Naive thymus-derived CD4-positive, alpha-beta T cell (primary cell): ENCODE results near the gene IL37. TPM values are rescaled to one million over a fixed set of nuclear protein-coding genes. Genes with fewer than 3 reads are reported as not detected.
"Not testable (repeated sequence)": the region's sequence is repeated elsewhere in the genome, so short reads cannot be mapped to it uniquely, and the experiment has no call there.

Experiments
- ATAC-seq: fragments of 150-1000 bp; cut with Tn5 transposase; 2 replicates; pipeline ENCODE4 v1.10.0; 2021; ENCODE audit warnings: mild to moderate bottlenecking, moderate library complexity
- CTCF ChIA-PET: fragments of 350-600 bp; sonication (Branson Sonifier 250); formaldehyde crosslinking; loops from one replicate; lab custom pipeline; 2021; ENCODE audit warnings: antibody characterized with exemption; lab: Charles Lee
- POLR2A ChIA-PET: fragments of 350-600 bp; sonication (Branson Sonifier 250); formaldehyde crosslinking; loops from one replicate; lab custom pipeline; 2021; ENCODE audit warnings: antibody characterized with exemption, inconsistent platforms; lab: Charles Lee
- DNase-seq, 9 donors: peaks; one replicate each; pipeline versions ENCODE4 v3.0.0 to v3.0.0-alpha.2; 2020 to 2022; ENCODE audit warnings: mixed read lengths in 1 of 9
- H3K27ac ChIP-seq: one replicate; pipeline ENCODE4 v1.7.0; 2013; ENCODE audit warnings: mild to moderate bottlenecking, low read depth, low read length, moderate library complexity
- H3K27me3 ChIP-seq, 2 donors: one replicate each; pipeline ENCODE4 v1.7.0; 2013; ENCODE audit warnings: low read length in 2 of 2, mild to moderate bottlenecking in 2 of 2, moderate library complexity in 2 of 2; ENCODE audit not compliant: control insufficient read depth in 2 of 2, insufficient read depth in 2 of 2
- H3K36me3 ChIP-seq, 3 experiments: 1 replicate in 2 of 3; 2 replicates in 1 of 3; pipeline ENCODE4 v1.7.0; 2013; ENCODE audit warnings: low read length in 3 of 3, mild to moderate bottlenecking in 3 of 3, moderate library complexity in 1 of 3; ENCODE audit not compliant: insufficient read depth in 3 of 3, control insufficient read depth in 2 of 3
- H3K4me1 ChIP-seq, 2 donors: one replicate each; pipeline ENCODE4 v1.7.0; 2013; ENCODE audit warnings: low read length in 2 of 2, mild to moderate bottlenecking in 2 of 2, moderate library complexity in 1 of 2; ENCODE audit not compliant: control insufficient read depth in 2 of 2, insufficient read depth in 2 of 2
- H3K4me3 ChIP-seq: 2 replicates; pipeline ENCODE4 v1.7.0; 2013; ENCODE audit warnings: mild to moderate bottlenecking, low read length
- H3K9me3 ChIP-seq, 3 experiments: 1 replicate in 2 of 3; 2 replicates in 1 of 3; pipeline ENCODE4 v1.7.0; 2013; ENCODE audit warnings: low read length in 3 of 3; ENCODE audit not compliant: control insufficient read depth in 2 of 3
- H3K27ac Mint-ChIP-seq, 9 donors: one replicate each; pipeline ENCODE4 v1.8.0; 2020 to 2022; ENCODE audit warnings: mixed read lengths in 9 of 9, mild to moderate bottlenecking in 8 of 9, moderate library complexity in 5 of 9, inconsistent platforms in 2 of 9
- H3K27me3 Mint-ChIP-seq, 5 donors: one replicate each; pipeline ENCODE4 v1.8.0; 2021 to 2022; ENCODE audit warnings: mixed read lengths in 5 of 5, mild to moderate bottlenecking in 1 of 5
- H3K36me3 Mint-ChIP-seq, 5 donors: one replicate each; pipeline ENCODE4 v1.8.0; 2020 to 2022; ENCODE audit warnings: mixed read lengths in 5 of 5, mild to moderate bottlenecking in 3 of 5, inconsistent platforms in 1 of 5
- H3K4me1 Mint-ChIP-seq, 7 donors: one replicate each; pipeline ENCODE4 v1.8.0; 2020 to 2022; ENCODE audit warnings: mixed read lengths in 7 of 7, mild to moderate bottlenecking in 3 of 7, inconsistent platforms in 1 of 7
- H3K4me3 Mint-ChIP-seq, 10 donors: one replicate each; pipeline ENCODE4 v1.8.0; 2020 to 2022; ENCODE audit warnings: mild to moderate bottlenecking in 10 of 10, mixed read lengths in 10 of 10, moderate library complexity in 6 of 10, inconsistent platforms in 2 of 10
- H3K9me3 Mint-ChIP-seq, 11 donors: one replicate each; pipeline ENCODE4 v1.8.0; 2020 to 2022; ENCODE audit warnings: mixed read lengths in 11 of 11, mild to moderate bottlenecking in 4 of 11, inconsistent platforms in 1 of 11, moderate library complexity in 1 of 11
- intact Hi-C, 2 donors: fragments of 100-400 bp; cut with micrococcal nuclease; formaldehyde crosslinking; loops; one replicate each; pipeline ENCODE4 v1.15.1; 2023
- polyA plus RNA-seq, 2 donors: library from polyadenylated mRNA; unstranded; fragments of 300-500 nt; fragmentation: Illumina TruSeq; gene quantifications; one replicate each; pipeline ENCODE4 v1.2.3, GENCODE V29; 2021
- total RNA-seq, 6 experiments: library from RNA in 5 of 6; stranded (reverse) in 5 of 6; gene quantifications; 1 replicate in 5 of 6; 2 replicates in 1 of 6; pipeline ENCODE4 v1.2.3 and lab custom pipeline; 2021 to 2026

Gene IL37
- total and polyA plus RNA-seq, 7 experiments from 2014 or later, result not detected

DNA sequence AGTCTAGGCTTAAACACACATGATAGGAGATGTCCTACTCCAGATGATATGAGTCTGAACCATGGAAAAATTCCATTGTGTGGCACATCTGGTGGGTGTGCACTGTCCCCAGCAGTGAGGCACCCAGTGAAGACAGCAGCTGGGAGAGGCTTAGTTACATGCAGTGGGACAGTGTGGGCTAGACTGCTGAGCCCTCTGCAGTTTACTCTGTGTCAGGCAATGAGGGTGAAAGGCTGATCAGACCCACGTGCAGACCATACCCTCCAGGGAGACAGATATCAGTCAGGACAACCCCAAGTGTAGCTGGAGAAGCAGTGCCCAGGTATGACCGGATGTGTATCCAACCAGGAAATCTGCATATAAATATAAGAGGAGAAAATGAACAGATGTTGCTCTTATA is 13.4 kb downstream of the IL37 start:
- no peaks in the 10 kb centered on the region for H3K9me3 ChIP-seq
- Mint-ChIP-seq H3K36me3 (no peaks in the 10 kb centered on the region), H3K4me1 (peaks cover 0 to 7% (median 0%) of the 10 kb centered on the region in 7 donors), H3K4me3 (no peak overlapping the region), H3K27ac (no peak overlapping the region), H3K9me3 (peaks cover 0 to 4% (median 0%) of the 10 kb centered on the region in 11 donors), H3K27me3 (peaks cover 0 to 22% (median 0%) of the 10 kb centered on the region in 5 donors)
- no peaks in the 10 kb centered on the region for H3K27me3 ChIP-seq
- DNase-seq (no peak), ATAC-seq (no peak)
- H3K36me3 ChIP-seq, result no peaks in the 10 kb centered on the region
- ChIA-PET POLR2A (no interaction called here), CTCF (interaction anchor here (0.5 to 1.1 kb wide), 2 partner anchors 22 to 180 kb away, joined by 3 to 6 read pairs; no protein-coding TSS in a partner anchor)
- H3K4me3 ChIP-seq, result no peak overlapping the region
- H3K4me1 ChIP-seq, result peaks cover 0 to 16% of the 10 kb centered on the region in 2 donors
- intact Hi-C loops, result no loop called here
- H3K27ac ChIP-seq, result no peak overlapping the region

DNA sequence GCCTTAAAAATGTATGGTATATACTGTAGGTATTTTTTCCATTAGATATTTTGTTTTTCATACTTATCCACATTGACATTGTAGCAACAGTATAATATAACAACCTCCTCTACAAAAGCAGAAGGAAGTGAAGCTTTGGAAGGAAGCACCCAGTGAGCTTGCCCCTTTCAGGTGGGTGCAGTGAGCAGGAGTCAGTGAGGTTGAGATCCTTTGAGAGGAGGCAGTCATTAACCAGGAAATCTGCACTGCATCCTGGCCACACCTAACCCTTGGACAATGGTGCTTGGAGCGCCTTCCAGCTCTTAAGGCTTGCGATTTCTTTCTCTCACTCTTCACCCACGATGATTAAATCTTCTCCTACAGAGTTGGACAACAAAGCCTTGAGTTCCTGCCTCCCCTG is 13.9 kb downstream of the IL37 start:
- Histone ChIP-seq H3K9me3 (no peaks in the 10 kb centered on the region), H3K4me1 (peaks cover 0 to 16% of the 10 kb centered on the region in 2 donors), H3K27me3 (no peaks in the 10 kb centered on the region), H3K27ac (no peak overlapping the region), H3K36me3 (no peaks in the 10 kb centered on the region), H3K4me3 (no peak overlapping the region)
- POLR2A ChIA-PET, result no interaction called here
- ATAC-seq (no peak), DNase-seq (no peak)
- Mint-ChIP-seq H3K27ac (no peak overlapping the region), H3K4me1 (peaks cover 0 to 7% (median 0%) of the 10 kb centered on the region in 7 donors), H3K27me3 (peaks cover 0 to 22% (median 0%) of the 10 kb centered on the region in 5 donors), H3K4me3 (no peak overlapping the region), H3K9me3 (peaks cover 0 to 1% (median 0%) of the 10 kb centered on the region in 11 donors), H3K36me3 (no peaks in the 10 kb centered on the region)
- CTCF ChIA-PET, result interaction anchor here (0.5 to 1.1 kb wide), 3 partner anchors 22 to 180 kb away, joined by 3 to 6 read pairs (median 3); no protein-coding TSS in a partner anchor
- intact Hi-C loops, result no loop called here

DNA sequence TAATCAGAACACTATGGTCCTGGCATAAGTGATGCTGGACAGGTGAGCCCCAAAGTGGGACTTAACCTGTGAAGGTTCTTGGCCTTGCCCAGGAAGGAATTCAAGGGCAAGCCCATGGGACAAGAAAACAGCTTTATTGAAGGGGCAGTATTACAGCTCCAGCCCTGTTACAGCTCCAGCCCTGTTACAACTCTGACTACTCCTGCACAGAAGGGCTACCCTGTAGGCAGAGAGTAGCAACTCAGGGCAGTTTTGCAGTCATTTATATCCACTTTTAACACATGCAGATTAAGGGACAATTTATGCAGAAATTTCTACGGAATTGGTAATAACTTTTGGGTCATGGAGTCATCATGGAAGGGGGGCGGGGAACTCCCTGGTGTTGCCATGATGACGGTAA is 15.7 kb downstream of the IL37 start:
- POLR2A ChIA-PET, result no interaction called here
- Mint-ChIP-seq H3K4me3 (no peak overlapping the region), H3K9me3 (no peaks in the 10 kb centered on the region), H3K4me1 (peaks cover 0 to 2% (median 0%) of the 10 kb centered on the region in 7 donors), H3K36me3 (no peaks in the 10 kb centered on the region), H3K27me3 (peaks cover 0 to 22% (median 0%) of the 10 kb centered on the region in 5 donors), H3K27ac (no peak overlapping the region)
- H3K4me3 ChIP-seq, result no peak overlapping the region
- H3K27me3 ChIP-seq, result no peaks in the 10 kb centered on the region
- no peaks in the 10 kb centered on the region for H3K9me3 ChIP-seq
- H3K4me1 ChIP-seq, result peaks cover 0 to 3% of the 10 kb centered on the region in 2 donors
- CTCF ChIA-PET, result no interaction called here
- no peak overlapping the region for H3K27ac ChIP-seq
- intact Hi-C loops, result no loop called here
- H3K36me3 ChIP-seq, result no peaks in the 10 kb centered on the region
- DNase-seq (no peak), ATAC-seq (no peak)

DNA sequence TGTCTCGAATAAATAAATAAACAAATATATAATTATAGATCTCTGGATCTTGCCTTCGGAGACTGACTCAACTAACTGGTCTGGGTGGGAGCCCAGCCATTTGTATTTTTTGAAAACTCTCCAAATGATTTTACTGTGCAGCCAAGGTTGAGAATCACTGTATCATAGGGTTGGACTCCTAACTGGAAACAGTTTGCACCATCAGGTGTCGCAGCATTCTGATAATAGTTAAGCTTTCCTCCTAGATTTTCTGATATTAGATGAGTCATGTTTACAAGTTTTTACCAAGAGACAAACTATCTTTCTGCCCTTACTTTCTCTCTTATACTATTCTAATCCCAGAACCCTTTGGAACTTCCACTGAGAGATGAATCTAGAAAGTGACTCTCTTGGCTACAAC is 16.8 kb downstream of the IL37 start:
- H3K36me3 ChIP-seq, result no peaks in the 10 kb centered on the region
- ChIA-PET POLR2A (no interaction called here), CTCF (no interaction called here)
- intact Hi-C loops, result no loop called here
- H3K9me3 ChIP-seq, result no peaks in the 10 kb centered on the region
- peaks cover 0 to 3% of the 10 kb centered on the region in 2 donors for H3K4me1 ChIP-seq
- H3K4me3 ChIP-seq, result no peak overlapping the region
- H3K36me3 Mint-ChIP-seq, result no peaks in the 10 kb centered on the region
- no peaks in the 10 kb centered on the region for H3K9me3 Mint-ChIP-seq
- no peak overlapping the region for H3K27ac ChIP-seq
- no peak for ATAC-seq
- peaks cover 0 to 19% (median 0%) of the 10 kb centered on the region in 5 donors for H3K27me3 Mint-ChIP-seq
- no peak for DNase-seq
- no peak overlapping the region for H3K27ac Mint-ChIP-seq
- H3K4me1 Mint-ChIP-seq, result peaks cover 0 to 2% (median 0%) of the 10 kb centered on the region in 7 donors
- H3K4me3 Mint-ChIP-seq, result no peak overlapping the region
- H3K27me3 ChIP-seq, result no peaks in the 10 kb centered on the region

- Histone ChIP-seq H3K27ac (no peak overlapping the region), H3K9me3 (no peaks in the 10 kb centered on the region), H3K27me3 (no peaks in the 10 kb centered on the region), H3K4me1 (no peaks in the 10 kb centered on the region), H3K4me3 (no peak overlapping the region), H3K36me3 (no peaks in the 10 kb centered on the region)
- intact Hi-C loops, result no loop called here
- DNase-seq (no peak), ATAC-seq (no peak)
- H3K27ac Mint-ChIP-seq, result no peak overlapping the region
- ChIA-PET CTCF (no interaction called here), POLR2A (no interaction called here)
- H3K27me3 Mint-ChIP-seq, result peaks cover 0 to 21% (median 0%) of the 10 kb centered on the region in 5 donors
- H3K9me3 Mint-ChIP-seq, result no peaks in the 10 kb centered on the region
- H3K36me3 Mint-ChIP-seq, result peaks cover 0 to 4% (median 0%) of the 10 kb centered on the region in 5 donors
- H3K4me3 Mint-ChIP-seq, result no peak overlapping the region
- H3K4me1 Mint-ChIP-seq, result peaks cover 0 to 2% (median 0%) of the 10 kb centered on the region in 7 donors
Observed at GRCh38 chr2:112933261-112933660, 22.3 kb downstream of the IL37 start.

- H3K9me3 ChIP-seq, H3K9me3 Mint-ChIP-seq, H3K27ac Mint-ChIP-seq, H3K27ac ChIP-seq, ATAC-seq, intact Hi-C loops, H3K36me3 ChIP-seq, H3K4me1 Mint-ChIP-seq, CTCF ChIA-PET, H3K4me3 ChIP-seq, H3K4me1 ChIP-seq, H3K27me3 ChIP-seq, POLR2A ChIA-PET, DNase-seq, H3K4me3 Mint-ChIP-seq, H3K36me3 Mint-ChIP-seq: not testable (repeated sequence)
- peaks cover 0 to 26% (median 0%) of the 10 kb centered on the region in 5 donors for H3K27me3 Mint-ChIP-seq
Observed at GRCh38 chr2:112934117-112934516, 23.2 kb downstream of the IL37 start.

GRCh38 chr2:112936927-112937232 is 25.9 kb downstream of the IL37 start:
- intact Hi-C loops, result loop anchor here in 1 of 2 donors (2.0 kb wide), 1 partner anchor 20 kb away; no protein-coding TSS in a partner anchor
- Mint-ChIP-seq H3K27ac (peak overlapping the region in 1 of 9 donors; percentile 43), H3K4me3 (no peak overlapping the region), H3K9me3 (no peaks in the 10 kb centered on the region), H3K4me1 (peaks cover 0 to 6% (median 0%) of the 10 kb centered on the region in 7 donors), H3K27me3 (peaks cover 0 to 36% (median 0%) of the 10 kb centered on the region in 5 donors), H3K36me3 (peaks cover 0 to 4% (median 0%) of the 10 kb centered on the region in 5 donors)
- H3K36me3 ChIP-seq, result no peaks in the 10 kb centered on the region
- no peaks in the 10 kb centered on the region for H3K4me1 ChIP-seq
- DNase-seq (no peak), ATAC-seq (no peak)
- CTCF ChIA-PET, result no interaction called here
- H3K27ac ChIP-seq, result no peak overlapping the region
- H3K9me3 ChIP-seq, result no peaks in the 10 kb centered on the region
- POLR2A ChIA-PET, result no interaction called here
- H3K27me3 ChIP-seq, result no peaks in the 10 kb centered on the region
- no peak overlapping the region for H3K4me3 ChIP-seq
